Esophagus mucosa (tissue), 1 donor: ENCODE results near the gene FHDC1. TPM values are rescaled to one million over a fixed set of nuclear protein-coding genes. Genes with fewer than 3 reads are reported as not detected.

Experiments
- ATAC-seq: fragments of 200-7000 bp; cut with Tn5 transposase; one replicate; pipeline ENCODE4 v1.9.1; 2020
- total RNA-seq: library from RNA; stranded (reverse); gene quantifications from one replicate; pipeline ENCODE4 v1.2.4, GENCODE V29; 2023
- donor health status: DM: yes; HTN: yes; CAD: no.

FHDC1 gene
- total RNA-seq, 1 donor from 2014 or later = 5.9 TPM

DNA sequence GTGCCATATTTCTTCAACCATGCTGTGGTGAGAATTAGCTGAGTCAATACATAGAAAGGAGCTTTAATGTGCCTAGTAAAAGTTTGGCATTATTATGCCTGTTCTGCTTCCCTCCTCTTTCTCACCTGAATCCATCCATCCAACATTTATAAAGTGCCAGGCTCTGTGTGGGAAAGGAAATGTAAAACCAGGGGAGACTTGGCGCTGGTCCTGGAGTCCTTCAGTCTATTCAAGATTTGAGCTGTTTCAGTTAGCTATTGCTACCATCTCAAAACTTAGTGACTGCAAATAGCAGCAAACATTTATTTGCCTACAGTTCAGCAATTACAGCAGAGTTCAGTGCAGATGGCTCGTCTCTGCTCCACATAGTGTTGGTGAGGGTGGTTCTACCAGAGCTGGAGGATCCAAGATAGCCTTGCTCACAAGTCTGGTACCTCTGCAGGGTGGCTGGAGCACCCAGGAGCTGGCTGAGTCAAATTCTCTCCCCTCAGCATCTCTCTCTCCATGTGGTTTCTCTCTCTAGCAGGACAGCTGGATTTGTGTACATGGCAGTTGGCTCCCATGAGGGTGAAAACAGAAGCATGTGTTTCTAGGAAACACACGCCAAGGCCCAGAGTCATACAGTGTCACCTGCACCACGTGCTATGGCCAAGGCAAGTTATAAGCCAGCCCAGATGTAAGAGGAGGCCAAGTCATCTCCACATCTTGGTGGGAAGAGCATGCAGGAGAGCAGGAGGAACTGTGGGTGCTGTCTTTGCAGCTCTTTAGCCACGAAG, 77.3 kb downstream of the FHDC1 start:
- no peak for ATAC-seq

DNA sequence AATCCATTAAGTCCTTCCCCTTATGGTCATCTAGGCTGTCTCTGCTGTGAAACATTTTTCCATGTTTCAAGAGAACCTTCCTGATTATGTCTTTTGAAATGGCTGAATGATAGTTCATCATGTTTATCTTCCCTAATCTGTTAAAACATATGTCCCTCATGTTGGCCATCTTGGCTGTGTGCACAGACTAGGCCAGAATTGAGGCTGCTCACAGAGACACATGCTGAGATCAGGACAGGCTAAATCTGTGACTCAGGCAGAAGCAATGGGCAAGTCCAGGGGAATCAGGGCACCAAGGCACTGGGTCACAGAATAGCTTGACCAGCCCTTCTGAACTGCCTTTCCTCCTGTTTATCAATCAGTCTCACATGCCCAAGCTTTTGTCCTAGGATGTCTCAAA, 78.3 kb downstream of the FHDC1 start:
- no peak for ATAC-seq

- ATAC-seq = no peak
These were observed 80.5 kb downstream of the FHDC1 start for GRCh38 chr4:153016592-153016991.

- peak; percentile 43 for ATAC-seq
These were observed 81.9 kb downstream of the FHDC1 start for GRCh38 chr4:153018031-153018430.

- no peak for ATAC-seq
These were observed 82.6 kb downstream of the FHDC1 start for GRCh38 chr4:153018684-153019083.

DNA sequence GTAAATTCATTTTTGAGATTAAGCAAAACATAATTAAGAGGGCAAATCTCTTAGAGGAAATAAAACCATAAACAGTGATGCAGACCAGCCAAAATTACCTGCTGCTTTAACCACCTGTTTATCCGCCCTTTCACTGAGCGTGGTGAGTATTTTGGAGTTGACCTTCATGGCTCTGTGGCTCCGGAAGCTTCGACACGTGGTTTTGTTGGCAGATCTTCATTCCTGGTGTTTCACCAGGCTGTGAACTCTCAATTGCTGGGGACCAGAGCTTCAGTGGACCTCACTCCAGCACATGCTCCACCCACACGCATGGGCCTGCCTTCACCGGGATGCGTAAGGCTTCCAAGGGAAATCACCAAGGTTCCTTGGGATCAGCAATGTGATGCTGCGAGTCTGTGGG, 83.8 kb downstream of the FHDC1 start:
- no peak for ATAC-seq

DNA sequence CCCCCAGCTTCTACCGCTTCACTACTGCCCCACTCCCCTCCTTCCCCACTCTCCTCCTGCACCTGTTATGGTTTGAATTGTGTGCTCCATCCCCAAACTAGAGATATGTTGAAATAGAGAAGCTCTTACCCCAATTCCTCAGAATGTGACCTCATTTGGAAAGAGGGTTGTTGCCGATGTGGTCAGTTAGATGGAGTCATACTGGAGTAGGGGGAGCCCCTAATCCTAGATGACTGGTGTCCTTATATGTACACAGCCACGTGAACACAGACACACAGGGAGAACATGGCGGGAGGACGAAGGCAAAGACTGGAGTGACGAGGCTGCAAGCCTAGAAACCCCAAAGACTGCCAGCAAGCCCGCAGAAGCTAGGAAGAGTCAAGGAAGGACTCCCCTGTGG, 84.3 kb downstream of the FHDC1 start:
- ATAC-seq = no peak

- ATAC-seq = no peak
These were observed 85.2 kb downstream of the FHDC1 start for GRCh38 chr4:153021276-153021675.

GRCh38 chr4:153022241-153022715, 86.2 kb downstream of the FHDC1 start:
- peak; percentile 42 for ATAC-seq

- peak; percentile 38 for ATAC-seq
These were observed 87.0 kb downstream of the FHDC1 start for GRCh38 chr4:153023139-153023538.

- peak; percentile 90 for ATAC-seq
These were observed 87.7 kb downstream of the FHDC1 start for GRCh38 chr4:153023692-153024394.

DNA sequence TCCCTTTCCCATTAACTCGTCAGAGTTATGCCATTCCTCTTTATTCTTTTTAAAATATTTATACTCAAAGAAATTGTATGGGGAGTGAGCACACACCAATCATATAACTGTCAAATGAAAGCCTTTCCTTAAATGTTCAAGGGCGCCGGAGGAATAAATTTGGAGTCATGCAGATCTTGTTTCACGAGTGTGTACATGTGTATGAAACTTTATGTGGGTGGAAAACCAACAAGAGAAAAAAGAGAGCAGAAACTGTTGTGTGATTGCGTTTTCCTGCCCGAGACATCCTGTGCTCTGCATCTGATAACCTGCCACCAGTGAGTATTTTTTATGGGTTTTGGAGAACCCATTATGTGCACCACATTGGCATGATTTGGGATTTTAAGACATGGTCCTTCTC, 88.3 kb downstream of the FHDC1 start:
- ATAC-seq = no peak

- no peak for ATAC-seq
These were observed 89.3 kb downstream of the FHDC1 start for GRCh38 chr4:153025406-153025805.

DNA sequence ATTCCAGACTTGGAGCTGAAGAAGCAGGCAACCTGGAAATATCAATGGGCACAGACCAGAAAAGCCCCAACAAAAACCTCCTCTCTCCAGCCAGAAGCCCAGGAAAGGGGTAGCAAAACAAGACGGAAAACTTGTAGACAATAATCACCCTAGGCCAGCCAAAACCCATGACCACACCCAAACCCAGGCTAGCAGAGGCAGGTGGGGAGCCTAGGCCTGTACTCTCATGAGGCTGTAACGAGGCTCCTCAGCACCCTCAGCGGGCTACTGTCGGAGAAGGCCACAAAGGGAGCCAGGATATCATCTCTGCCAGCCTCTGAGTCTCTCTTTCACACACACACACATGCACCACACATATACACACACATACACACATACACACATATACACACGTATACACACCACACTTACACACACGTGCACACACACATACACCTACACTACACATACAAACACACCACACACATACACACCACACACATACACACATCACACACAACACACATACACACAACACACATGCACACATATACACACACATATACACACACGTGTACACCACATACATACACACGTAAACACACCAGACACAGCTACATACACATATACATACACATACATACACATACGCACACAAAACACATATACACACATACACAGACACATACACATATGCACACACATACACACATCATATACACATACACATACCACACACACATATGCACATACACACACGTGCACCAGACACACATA, 90.6 kb downstream of the FHDC1 start:
- ATAC-seq = no peak

DNA sequence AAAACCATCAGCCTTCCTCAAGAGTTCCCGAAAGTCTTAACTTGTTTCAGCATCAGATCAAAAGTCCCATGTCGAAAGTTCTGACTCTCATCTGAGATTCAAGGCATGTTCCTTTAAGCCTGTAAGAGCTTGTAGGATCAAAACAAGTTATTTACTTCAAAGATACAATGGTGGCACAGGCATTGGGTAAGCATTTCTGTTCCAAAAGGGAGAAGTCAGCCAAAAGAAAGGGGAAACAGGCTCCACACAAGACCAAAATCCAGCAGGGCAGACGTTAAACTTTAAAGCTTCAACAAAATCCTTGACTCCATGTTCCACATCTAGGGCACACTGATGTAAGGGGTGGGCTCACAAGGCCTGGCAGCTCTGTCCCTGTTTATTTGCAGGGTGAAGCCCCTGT, 91.7 kb downstream of the FHDC1 start:
- ATAC-seq = no peak

DNA sequence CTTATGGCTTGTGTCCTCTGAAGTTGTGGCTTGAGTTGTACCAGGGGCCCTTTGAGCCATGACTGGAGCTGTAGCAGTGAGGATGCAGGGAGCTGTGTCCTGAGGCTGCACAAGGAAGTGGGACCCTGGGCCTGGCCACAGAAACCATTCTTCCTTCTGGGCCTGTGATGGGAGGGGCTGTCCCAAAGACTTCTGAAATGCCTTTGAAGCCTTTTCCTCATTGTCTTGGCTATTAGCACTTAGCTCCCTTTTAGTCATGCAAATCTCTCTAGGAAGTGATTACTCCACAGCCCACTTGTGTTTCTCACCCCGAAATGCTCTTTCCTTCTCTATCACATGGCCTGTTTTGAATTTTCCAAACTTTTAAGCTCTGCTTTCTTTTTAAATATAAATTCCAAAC, 92.4 kb downstream of the FHDC1 start:
- no peak for ATAC-seq

Other genes with a start within 250 kb of the FHDC1 start
- gene TIGD4, start 156.6 kb upstream of the FHDC1 start, total RNA-seq = 0.08 TPM
- 29.8 TPM for gene ARFIP1, start 156.4 kb upstream of the FHDC1 start, total RNA-seq